GM23338 (cell line): ENCODE data around the gene EMD. TPM values are rescaled to one million over a fixed set of nuclear protein-coding genes. Genes with fewer than 3 reads are reported as not detected.
"Not testable (repeated sequence)": the region's sequence is repeated elsewhere in the genome, so short reads cannot be mapped to it uniquely, and the experiment has no call there.

Source experiments
- ATAC-seq: fragments of 200-7000 bp; cut with Tn5 transposase; 3 replicates; pipeline ENCODE4 v1.9.1; 2020
- DNase-seq: peaks from one replicate; pipeline ENCODE4 v3.0.0-alpha.2; 2015; ENCODE audit warnings: low spot score
- H2AFZ ChIP-seq: fragments of 200-600 bp; sonication (generic); 2 replicates; pipeline ENCODE4 v1.8.0; 2016; ENCODE audit warnings: antibody characterized with exemption, mild to moderate bottlenecking, moderate library complexity
- H3F3A ChIP-seq: fragments of 200-600 bp; sonication (generic); replicated peaks from 2 replicates; pipeline ENCODE4 v1.8.0; 2017; ENCODE audit warnings: antibody characterized with exemption, mixed run types, low read depth
- H3K27ac ChIP-seq: fragments of 200-600 bp; sonication (generic); 2 replicates; pipeline ENCODE4 v1.6.1; 2016; ENCODE audit warnings: low read depth
- H3K27me3 ChIP-seq: fragments of 200-600 bp; sonication (generic); 2 replicates; pipeline ENCODE4 v1.8.0; 2016; ENCODE audit warnings: mild to moderate bottlenecking, mixed run types, moderate library complexity; ENCODE audit not compliant: insufficient read depth
- H3K36me3 ChIP-seq: fragments of 200-600 bp; sonication (generic); 2 replicates; pipeline ENCODE4 v1.8.0; 2016; ENCODE audit warnings: mild to moderate bottlenecking; ENCODE audit not compliant: insufficient read depth
- H3K4me1 ChIP-seq: fragments of 200-600 bp; sonication (generic); 2 replicates; pipeline ENCODE4 v1.8.0; 2016; ENCODE audit warnings: mild to moderate bottlenecking, moderate library complexity; ENCODE audit not compliant: insufficient read depth
- H3K4me2 ChIP-seq: fragments of 200-600 bp; sonication (generic); 2 replicates; pipeline ENCODE4 v1.7.1; 2017; ENCODE audit warnings: mixed run types
- H3K4me3 ChIP-seq: fragments of 200-600 bp; sonication (generic); 2 replicates; pipeline ENCODE4 v1.6.1; 2016; ENCODE audit warnings: mixed run types
- H3K79me2 ChIP-seq: fragments of 200-600 bp; sonication (generic); replicated peaks from 2 replicates; pipeline ENCODE4 v1.8.0; 2017; ENCODE audit warnings: mild to moderate bottlenecking; ENCODE audit not compliant: insufficient read depth
- H3K9me2 ChIP-seq: fragments of 200-600 bp; sonication (generic); 2 replicates; pipeline ENCODE4 v1.8.0; 2017; ENCODE audit not compliant: insufficient read depth
- H4K20me1 ChIP-seq: fragments of 200-600 bp; sonication (generic); replicated peaks from 2 replicates; pipeline ENCODE4 v1.8.0; 2017; ENCODE audit warnings: mild to moderate bottlenecking; ENCODE audit not compliant: insufficient read depth
- H3K27ac Mint-ChIP-seq: 2 replicates; pipeline ENCODE4 v1.8.0; 2020; ENCODE audit warnings: inconsistent platforms, mild to moderate bottlenecking, moderate library complexity, mixed read lengths
- H3K27me3 Mint-ChIP-seq: 3 replicates; pipeline ENCODE4 v1.8.0; 2022; ENCODE audit warnings: low read depth, mild to moderate bottlenecking, moderate library complexity, mixed read lengths, inconsistent platforms; ENCODE audit not compliant: insufficient read depth, poor library complexity
- H3K36me3 Mint-ChIP-seq: 3 replicates; pipeline ENCODE4 v1.8.0; 2021; ENCODE audit warnings: low read depth, mild to moderate bottlenecking, inconsistent platforms, moderate library complexity, mixed read lengths
- H3K4me1 Mint-ChIP-seq: 3 replicates; pipeline ENCODE4 v1.8.0; 2020; ENCODE audit warnings: mild to moderate bottlenecking, inconsistent platforms, mixed read lengths
- H3K4me3 Mint-ChIP-seq: 3 replicates; pipeline ENCODE4 v1.8.0; 2021; ENCODE audit warnings: moderate library complexity, mild to moderate bottlenecking, inconsistent platforms, mixed read lengths
- H3K9me3 Mint-ChIP-seq: 3 replicates; pipeline ENCODE4 v1.8.0; 2020; ENCODE audit warnings: moderate library complexity, mild to moderate bottlenecking, inconsistent platforms, mixed read lengths
- CREB1 ChIP-seq: fragments of 250-450 bp; sonication (Bioruptor Pico); IDR thresholded peaks from 2 replicates; pipeline ENCODE4 v1.5.0; 2020; ENCODE audit warnings: low read depth, mild to moderate bottlenecking, moderate library complexity
- JUNB ChIP-seq: IDR thresholded peaks from one replicate; pipeline ENCODE4 v1.6.1; 2016; ENCODE audit warnings: antibody characterized with exemption; ENCODE audit not compliant: unreplicated experiment
- NANOG ChIP-seq: IDR thresholded peaks from 2 replicates; pipeline ENCODE4 v1.6.1; 2016; ENCODE audit warnings: antibody characterized with exemption, borderline replicate concordance
- POLR2AphosphoS5 ChIP-seq: IDR thresholded peaks from 2 replicates; pipeline ENCODE4 v1.6.1; 2016; ENCODE audit warnings: antibody characterized with exemption, low read depth
- STAT1 ChIP-seq: IDR thresholded peaks from one replicate; pipeline ENCODE4 v1.6.1; 2016; ENCODE audit warnings: antibody characterized with exemption; ENCODE audit not compliant: unreplicated experiment
- ZNF331 ChIP-seq: fragments of 250-450 bp; sonication (Bioruptor Pico); IDR thresholded peaks from 2 replicates; pipeline ENCODE4 v1.5.0; 2020; ENCODE audit warnings: low read depth, mild to moderate bottlenecking, moderate library complexity
- polyA plus RNA-seq: library from polyadenylated mRNA; unstranded; fragments of >200 nt; fragmentation: Nextera tagmentation; extraction: Ambion mirVana; gene quantifications from 2 replicates; pipeline ENCODE4 v1.2.1, GENCODE V29; 2016
- total RNA-seq: library from RNA; depleted of rRNA; stranded (reverse); fragments of >200 nt; shearing (Covaris generic); gene quantifications from 2 replicates; pipeline ENCODE4 v1.2.3, GENCODE V29; 2014
- TF ChIP-seq, protein P1 (sequence below): IDR thresholded peaks from one replicate; pipeline ENCODE4 v1.6.1; 2018; ENCODE audit warnings: antibody characterized with exemption; ENCODE audit not compliant: unreplicated experiment
- TF ChIP-seq, protein P2 (sequence below): IDR thresholded peaks from 2 replicates; pipeline ENCODE4 v1.6.1; 2016; ENCODE audit warnings: antibody characterized with exemption

EMD gene
- total and polyA plus RNA-seq, 2 experiments from 2014 or later: 74.2 to 78.6 TPM

GRCh38 chrX:154343063-154343462 is 36.0 kb upstream of the EMD start:
- not testable (repeated sequence) for H3K79me2 ChIP-seq, H3F3A ChIP-seq, H3K4me3 Mint-ChIP-seq, H3K27ac ChIP-seq, H3K9me3 Mint-ChIP-seq, DNase-seq, H3K27me3 Mint-ChIP-seq, H3K9me2 ChIP-seq, H3K27me3 ChIP-seq, H4K20me1 ChIP-seq, H3K4me2 ChIP-seq, H3K4me1 Mint-ChIP-seq, H3K36me3 ChIP-seq, H2AFZ ChIP-seq, H3K36me3 Mint-ChIP-seq, H3K4me1 ChIP-seq, H3K27ac Mint-ChIP-seq, H3K4me3 ChIP-seq
- ATAC-seq: peak; percentile 1; the same call in 1 of the 3 replicates

DNA sequence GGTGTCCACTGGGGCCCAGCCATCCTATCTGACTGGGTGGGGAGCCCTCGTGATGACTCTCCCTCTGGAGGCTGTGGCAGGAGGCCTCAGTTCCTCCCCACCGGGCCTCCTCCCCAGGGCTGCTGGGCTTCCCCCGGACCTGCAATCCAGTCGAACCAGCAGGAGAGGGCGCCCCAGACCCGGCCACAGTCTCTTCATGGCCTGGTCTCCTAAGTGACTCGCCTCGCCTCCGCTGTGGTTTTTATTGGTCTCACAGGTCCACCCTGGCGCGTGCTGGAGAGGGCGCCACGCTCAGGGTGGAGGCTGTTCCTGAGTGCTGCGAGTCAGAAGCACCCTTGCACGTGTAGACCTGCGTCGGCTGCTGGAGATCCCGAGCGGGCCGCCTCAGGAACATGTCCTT is 35.5 kb upstream of the EMD start:
- H3K4me2 ChIP-seq, H3K9me2 ChIP-seq, H3K36me3 Mint-ChIP-seq, H3K27me3 Mint-ChIP-seq, H3F3A ChIP-seq, H3K27me3 ChIP-seq, DNase-seq, H4K20me1 ChIP-seq, H3K27ac Mint-ChIP-seq, H3K4me1 ChIP-seq, H3K79me2 ChIP-seq, H3K4me3 ChIP-seq, H3K36me3 ChIP-seq, H3K4me3 Mint-ChIP-seq, H3K27ac ChIP-seq, H2AFZ ChIP-seq, H3K9me3 Mint-ChIP-seq, H3K4me1 Mint-ChIP-seq: not testable (repeated sequence)
- ATAC-seq: peak; percentile 15

DNA sequence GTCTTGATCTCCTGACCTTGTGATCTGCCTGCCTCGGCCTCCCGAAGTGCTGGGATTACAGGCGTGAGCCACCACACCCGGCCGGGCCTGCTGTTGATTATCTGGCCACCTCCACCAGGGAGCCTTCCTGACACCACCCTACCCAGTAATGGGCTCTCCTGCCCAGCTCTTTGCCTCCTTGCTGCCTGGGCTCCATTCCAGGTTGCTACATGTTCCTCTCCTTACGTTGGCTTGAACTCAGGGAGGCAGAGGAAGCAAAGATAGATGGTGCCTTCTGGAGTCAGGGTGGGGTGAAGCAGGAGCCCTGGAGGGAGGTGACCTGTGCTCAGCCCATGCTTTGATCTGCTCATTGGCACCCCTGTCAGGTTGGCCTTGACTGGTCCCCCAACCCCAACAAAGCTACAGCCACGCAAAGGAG is 31.0 kb upstream of the EMD start:
- Mint-ChIP-seq H3K27me3 (peaks cover 8% of the 10 kb centered on the region), H3K27ac (no peak overlapping the region), H3K4me3 (no peak overlapping the region), H3K36me3 (peaks cover 42% of the 10 kb centered on the region), H3K4me1 (peaks cover 5% of the 10 kb centered on the region; the same call in 2 of the 3 replicates), H3K9me3 (no peaks in the 10 kb centered on the region)
- Histone ChIP-seq H4K20me1 (no peaks in the 10 kb centered on the region), H3K27me3 (no peaks in the 10 kb centered on the region), H3K79me2 (no peaks in the 10 kb centered on the region), H3K4me3 (no peak overlapping the region), H3K36me3 (peaks cover 4% of the 10 kb centered on the region; the same call in 1 of the 2 replicates), H2AFZ (no peak overlapping the region), H3K4me1 (no peaks in the 10 kb centered on the region), H3K4me2 (no peak overlapping the region), H3F3A (peaks cover 4% of the 10 kb centered on the region; the same call in 1 of the 2 replicates), H3K9me2 (no peaks in the 10 kb centered on the region), H3K27ac (peak overlapping the region; percentile 79; the same call in 1 of the 2 replicates)
- ATAC-seq: no peak
- DNase-seq: no peak
- peak; percentile 40; the same call in 1 of the 2 replicates for TF ChIP-seq POLR2AphosphoS5
- no peak for TF ChIP-seq CREB1 (CRISPR knock-in tag)

DNA sequence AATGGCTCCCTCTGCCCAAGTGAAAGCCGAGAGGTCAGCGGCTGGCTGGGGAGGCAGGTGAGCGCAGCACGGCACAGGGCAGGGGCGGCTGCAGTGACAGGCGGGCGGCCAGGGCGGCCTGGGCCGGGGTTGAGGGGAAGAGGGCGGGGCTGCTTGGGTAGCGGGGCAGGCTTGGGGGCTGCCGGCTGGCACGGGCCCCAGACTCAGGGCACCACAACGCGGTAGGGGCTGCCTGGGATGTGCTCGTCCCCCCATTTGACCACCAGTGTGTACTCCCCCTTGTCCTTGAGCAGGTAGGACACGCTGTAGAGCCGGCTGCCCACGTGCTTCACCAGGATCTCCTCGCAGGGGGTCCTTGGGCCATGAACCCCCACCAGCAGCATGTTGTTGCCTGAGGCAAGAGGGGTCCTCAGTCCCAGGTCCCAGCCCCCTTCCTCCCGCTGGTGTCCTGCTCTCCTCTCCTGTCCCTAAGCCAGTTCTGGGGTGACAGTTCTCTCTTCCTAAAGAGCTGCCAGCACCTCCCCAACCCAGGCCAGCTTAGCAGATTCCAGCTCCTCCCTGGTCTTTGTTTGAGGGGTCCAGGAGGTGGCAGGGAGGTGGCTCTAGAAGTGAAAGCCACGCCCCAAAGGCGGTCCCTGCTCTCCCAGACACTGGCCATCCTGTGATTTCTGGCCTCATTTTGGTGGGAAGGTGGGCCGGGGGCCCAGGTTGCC is 30.3 kb upstream of the EMD start:
- peaks cover 10% of the 10 kb centered on the region for H3F3A ChIP-seq
- Mint-ChIP-seq H3K4me1 (peaks cover 5% of the 10 kb centered on the region; the same call in 2 of the 3 replicates), H3K9me3 (no peaks in the 10 kb centered on the region), H3K27me3 (peaks cover 8% of the 10 kb centered on the region), H3K4me3 (no peak overlapping the region), H3K36me3 (peaks cover 49% of the 10 kb centered on the region), H3K27ac (no peak overlapping the region)
- DNase-seq (no peak), ATAC-seq (no peak)
- peaks cover 5% of the 10 kb centered on the region for H3K36me3 ChIP-seq
- no peak overlapping the region for H3K4me3 ChIP-seq
- no peaks in the 10 kb centered on the region for H3K27me3 ChIP-seq
- no peaks in the 10 kb centered on the region for H4K20me1 ChIP-seq
- no peaks in the 10 kb centered on the region for H3K9me2 ChIP-seq
- H3K79me2 ChIP-seq: no peaks in the 10 kb centered on the region
- no peaks in the 10 kb centered on the region for H3K4me1 ChIP-seq
- peak overlapping the region; percentile 79; the same call in 1 of the 2 replicates for H3K27ac ChIP-seq
- no peak overlapping the region for H3K4me2 ChIP-seq
- H2AFZ ChIP-seq: no peak overlapping the region
- no peak for TF ChIP-seq JUNB
- no peak for TF ChIP-seq NANOG
- no peak for TF ChIP-seq ZNF331 (CRISPR knock-in tag)
- no peak for TF ChIP-seq STAT1
- TF ChIP-seq, protein P1, sequence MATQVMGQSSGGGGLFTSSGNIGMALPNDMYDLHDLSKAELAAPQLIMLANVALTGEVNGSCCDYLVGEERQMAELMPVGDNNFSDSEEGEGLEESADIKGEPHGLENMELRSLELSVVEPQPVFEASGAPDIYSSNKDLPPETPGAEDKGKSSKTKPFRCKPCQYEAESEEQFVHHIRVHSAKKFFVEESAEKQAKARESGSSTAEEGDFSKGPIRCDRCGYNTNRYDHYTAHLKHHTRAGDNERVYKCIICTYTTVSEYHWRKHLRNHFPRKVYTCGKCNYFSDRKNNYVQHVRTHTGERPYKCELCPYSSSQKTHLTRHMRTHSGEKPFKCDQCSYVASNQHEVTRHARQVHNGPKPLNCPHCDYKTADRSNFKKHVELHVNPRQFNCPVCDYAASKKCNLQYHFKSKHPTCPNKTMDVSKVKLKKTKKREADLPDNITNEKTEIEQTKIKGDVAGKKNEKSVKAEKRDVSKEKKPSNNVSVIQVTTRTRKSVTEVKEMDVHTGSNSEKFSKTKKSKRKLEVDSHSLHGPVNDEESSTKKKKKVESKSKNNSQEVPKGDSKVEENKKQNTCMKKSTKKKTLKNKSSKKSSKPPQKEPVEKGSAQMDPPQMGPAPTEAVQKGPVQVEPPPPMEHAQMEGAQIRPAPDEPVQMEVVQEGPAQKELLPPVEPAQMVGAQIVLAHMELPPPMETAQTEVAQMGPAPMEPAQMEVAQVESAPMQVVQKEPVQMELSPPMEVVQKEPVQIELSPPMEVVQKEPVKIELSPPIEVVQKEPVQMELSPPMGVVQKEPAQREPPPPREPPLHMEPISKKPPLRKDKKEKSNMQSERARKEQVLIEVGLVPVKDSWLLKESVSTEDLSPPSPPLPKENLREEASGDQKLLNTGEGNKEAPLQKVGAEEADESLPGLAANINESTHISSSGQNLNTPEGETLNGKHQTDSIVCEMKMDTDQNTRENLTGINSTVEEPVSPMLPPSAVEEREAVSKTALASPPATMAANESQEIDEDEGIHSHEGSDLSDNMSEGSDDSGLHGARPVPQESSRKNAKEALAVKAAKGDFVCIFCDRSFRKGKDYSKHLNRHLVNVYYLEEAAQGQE: no peak
- TF ChIP-seq, protein P2, sequence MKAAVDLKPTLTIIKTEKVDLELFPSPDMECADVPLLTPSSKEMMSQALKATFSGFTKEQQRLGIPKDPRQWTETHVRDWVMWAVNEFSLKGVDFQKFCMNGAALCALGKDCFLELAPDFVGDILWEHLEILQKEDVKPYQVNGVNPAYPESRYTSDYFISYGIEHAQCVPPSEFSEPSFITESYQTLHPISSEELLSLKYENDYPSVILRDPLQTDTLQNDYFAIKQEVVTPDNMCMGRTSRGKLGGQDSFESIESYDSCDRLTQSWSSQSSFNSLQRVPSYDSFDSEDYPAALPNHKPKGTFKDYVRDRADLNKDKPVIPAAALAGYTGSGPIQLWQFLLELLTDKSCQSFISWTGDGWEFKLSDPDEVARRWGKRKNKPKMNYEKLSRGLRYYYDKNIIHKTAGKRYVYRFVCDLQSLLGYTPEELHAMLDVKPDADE: no peak
